ENCODE data around the gene LARP6. TPM values are rescaled to one million over a fixed set of nuclear protein-coding genes. Genes with fewer than 3 reads are reported as not detected.

The LARP6 gene
- total RNA-seq, 2 experiments from 2014 or later: not detected

DNA sequence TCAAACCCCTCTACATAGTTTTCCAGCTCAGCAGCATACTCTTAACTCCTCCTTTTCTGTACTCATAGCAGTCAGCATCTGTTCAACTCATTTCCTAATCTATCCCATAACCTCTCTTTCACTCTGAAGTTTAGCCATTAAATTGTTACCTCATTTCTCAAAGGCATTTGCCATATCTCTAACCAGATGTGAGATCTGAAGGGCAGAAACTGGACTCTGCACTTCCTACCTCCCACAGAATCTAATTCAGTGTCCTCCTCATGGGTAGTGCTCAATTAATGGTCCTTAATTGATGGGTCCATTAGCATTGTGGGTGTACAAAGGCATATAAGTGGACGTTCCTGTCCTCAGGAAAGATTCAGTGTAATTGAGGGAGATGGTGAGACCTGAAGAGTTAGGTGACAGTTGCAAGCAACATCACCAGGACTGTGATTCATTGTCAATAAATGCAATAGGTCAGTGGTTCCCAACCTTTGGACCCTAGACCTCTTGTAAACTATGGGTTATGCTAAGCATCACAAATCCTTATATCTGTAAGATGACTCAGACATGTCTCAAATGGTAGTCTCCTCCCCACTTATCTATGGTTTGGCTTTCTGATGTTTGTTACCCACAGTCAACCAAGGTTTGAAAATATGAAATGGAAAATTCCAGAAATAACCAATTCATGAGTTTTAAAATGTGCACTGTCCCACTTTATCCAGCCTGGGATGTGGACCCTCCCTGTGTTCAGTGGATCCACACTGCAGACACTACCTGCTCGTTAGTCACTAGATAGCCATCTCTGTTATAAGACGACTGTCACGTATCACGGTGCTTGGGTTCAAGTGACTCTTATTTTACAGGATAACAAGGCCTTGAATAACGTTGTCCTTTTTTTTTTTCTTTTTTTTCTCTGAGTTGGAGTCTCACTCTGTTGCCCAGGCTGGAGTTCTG is 65.6 kb downstream of the LARP6 start:
- H3K27ac ChIP-seq (ENCODE audit: low read depth, low read length, poor library complexity, severe bottlenecking): no peak overlapping the region
- no TSS peak for BruUV-seq (replicated peaks)
- no peaks in the 10 kb centered on the region for H3K36me3 ChIP-seq (ENCODE audit: insufficient read depth, low read length)
- no peaks in the 10 kb centered on the region for H3K4me1 ChIP-seq (ENCODE audit: insufficient read depth, low read length, poor library complexity, severe bottlenecking)
- no peaks in the 10 kb centered on the region for H4K20me1 ChIP-seq (ENCODE audit: insufficient read depth, low read length)
- no peaks in the 10 kb centered on the region for H3K79me2 ChIP-seq (ENCODE audit: insufficient read depth, low read depth, low read length)
- ChIA-PET CTCF (ENCODE audit: unreplicated experiment) (no interaction called here), POLR2A (interaction anchor here (0.8 kb wide), 1 partner anchor 792 kb away, joined by 3 read pairs; no protein-coding TSS in a partner anchor)
- H2AFZ ChIP-seq (ENCODE audit: low read length): no peak overlapping the region
- DNase-seq (ENCODE audit: low spot score): no peak
- TF ChIP-seq, protein P1, sequence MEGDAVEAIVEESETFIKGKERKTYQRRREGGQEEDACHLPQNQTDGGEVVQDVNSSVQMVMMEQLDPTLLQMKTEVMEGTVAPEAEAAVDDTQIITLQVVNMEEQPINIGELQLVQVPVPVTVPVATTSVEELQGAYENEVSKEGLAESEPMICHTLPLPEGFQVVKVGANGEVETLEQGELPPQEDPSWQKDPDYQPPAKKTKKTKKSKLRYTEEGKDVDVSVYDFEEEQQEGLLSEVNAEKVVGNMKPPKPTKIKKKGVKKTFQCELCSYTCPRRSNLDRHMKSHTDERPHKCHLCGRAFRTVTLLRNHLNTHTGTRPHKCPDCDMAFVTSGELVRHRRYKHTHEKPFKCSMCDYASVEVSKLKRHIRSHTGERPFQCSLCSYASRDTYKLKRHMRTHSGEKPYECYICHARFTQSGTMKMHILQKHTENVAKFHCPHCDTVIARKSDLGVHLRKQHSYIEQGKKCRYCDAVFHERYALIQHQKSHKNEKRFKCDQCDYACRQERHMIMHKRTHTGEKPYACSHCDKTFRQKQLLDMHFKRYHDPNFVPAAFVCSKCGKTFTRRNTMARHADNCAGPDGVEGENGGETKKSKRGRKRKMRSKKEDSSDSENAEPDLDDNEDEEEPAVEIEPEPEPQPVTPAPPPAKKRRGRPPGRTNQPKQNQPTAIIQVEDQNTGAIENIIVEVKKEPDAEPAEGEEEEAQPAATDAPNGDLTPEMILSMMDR (conservative IDR thresholded peaks at IDR 0.05; ENCODE audit: low read length): no peak
- no peak for TF ChIP-seq EZH2phosphoT487 (IDR thresholded peaks at IDR 0.05; ENCODE audit: borderline replicate concordance, low read depth, low read length)
- no peak overlapping the region for H3K4me2 ChIP-seq (ENCODE audit: low read length)
- H3K4me3 ChIP-seq (ENCODE audit: low read depth, low read length, poor library complexity, severe bottlenecking): no peak overlapping the region
- intact Hi-C loops (cut with micrococcal nuclease; ENCODE audit: unreplicated experiment): no loop called here
- no peaks in the 10 kb centered on the region for H3K9me3 ChIP-seq (ENCODE audit: low read length)
- H3K9me2 ChIP-seq (ENCODE audit: insufficient read depth, low read length): no peaks in the 10 kb centered on the region

DNA sequence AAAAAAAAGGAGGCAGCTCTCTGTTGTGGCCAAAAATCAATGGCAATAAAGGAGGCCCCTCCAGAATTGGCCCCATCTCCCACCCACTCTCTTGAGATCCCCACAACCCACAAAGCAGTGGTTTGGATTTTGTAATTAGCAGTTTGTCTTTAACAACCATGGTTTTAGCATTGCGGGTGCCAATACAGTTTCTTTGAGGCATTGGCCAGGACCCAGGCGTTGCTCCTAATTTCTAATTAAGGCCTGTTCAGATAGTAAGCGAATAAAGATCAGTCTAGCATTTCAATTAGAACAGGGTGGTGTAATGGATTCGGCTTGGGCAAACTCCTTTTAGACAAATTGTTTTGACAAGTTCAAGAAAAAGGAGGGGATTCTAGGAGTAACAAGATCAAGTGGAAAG is 67.0 kb downstream of the LARP6 start:
- no TSS peak for BruUV-seq (replicated peaks)
- ChIA-PET POLR2A (interaction anchor here (0.8 kb wide), 1 partner anchor 794 kb away, joined by 3 read pairs; no protein-coding TSS in a partner anchor), CTCF (ENCODE audit: unreplicated experiment) (no interaction called here)
- Histone ChIP-seq H3K9me3 (ENCODE audit: low read length) (no peaks in the 10 kb centered on the region), H3K36me3 (ENCODE audit: insufficient read depth, low read length) (no peaks in the 10 kb centered on the region), H4K20me1 (ENCODE audit: insufficient read depth, low read length) (no peaks in the 10 kb centered on the region), H3K4me3 (ENCODE audit: low read depth, low read length, poor library complexity, severe bottlenecking) (no peak overlapping the region), H3K4me2 (ENCODE audit: low read length) (no peak overlapping the region), H2AFZ (ENCODE audit: low read length) (no peak overlapping the region), H3K27ac (ENCODE audit: low read depth, low read length, poor library complexity, severe bottlenecking) (no peak overlapping the region), H3K4me1 (ENCODE audit: insufficient read depth, low read length, poor library complexity, severe bottlenecking) (no peaks in the 10 kb centered on the region), H3K9me2 (ENCODE audit: insufficient read depth, low read length) (no peaks in the 10 kb centered on the region), H3K79me2 (ENCODE audit: insufficient read depth, low read depth, low read length) (no peaks in the 10 kb centered on the region)
- intact Hi-C loops (cut with micrococcal nuclease; ENCODE audit: unreplicated experiment): no loop called here
- no peak for TF ChIP-seq EZH2phosphoT487 (IDR thresholded peaks at IDR 0.05; ENCODE audit: borderline replicate concordance, low read depth, low read length)
- TF ChIP-seq, protein P1 (conservative IDR thresholded peaks at IDR 0.05; ENCODE audit: low read length): no peak
- DNase-seq (ENCODE audit: low spot score): no peak

DNA sequence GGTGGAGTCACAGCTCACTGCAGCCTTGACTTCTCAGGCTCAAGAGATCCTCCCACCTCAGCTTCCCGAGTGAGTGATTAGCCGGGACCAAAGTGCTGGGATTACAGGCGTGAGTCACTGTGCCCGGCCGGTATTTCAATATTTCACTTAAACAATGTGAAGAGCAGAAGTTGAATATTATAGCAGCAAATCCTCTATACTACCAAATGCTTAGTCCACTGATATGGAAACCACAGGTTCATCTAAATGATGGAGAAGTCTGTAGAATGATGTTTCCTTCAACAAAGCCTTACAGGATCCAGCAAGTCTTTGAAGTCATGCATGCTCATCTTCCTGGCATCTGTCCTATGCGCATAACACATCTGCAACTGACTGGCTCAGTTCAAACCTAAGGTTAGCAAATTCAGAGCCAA is 70.3 kb downstream of the LARP6 start:
- POLR2A ChIA-PET: no interaction called here
- no peak overlapping the region for H3K4me3 ChIP-seq (ENCODE audit: low read depth, low read length, poor library complexity, severe bottlenecking)
- H3K27ac ChIP-seq (ENCODE audit: low read depth, low read length, poor library complexity, severe bottlenecking): no peak overlapping the region
- no peaks in the 10 kb centered on the region for H3K9me3 ChIP-seq (ENCODE audit: low read length)
- CTCF ChIA-PET (ENCODE audit: unreplicated experiment): no interaction called here
- no peaks in the 10 kb centered on the region for H3K36me3 ChIP-seq (ENCODE audit: insufficient read depth, low read length)
- no peak overlapping the region for H3K4me2 ChIP-seq (ENCODE audit: low read length)
- DNase-seq (ENCODE audit: low spot score): no peak
- no peak overlapping the region for H2AFZ ChIP-seq (ENCODE audit: low read length)
- H3K4me1 ChIP-seq (ENCODE audit: insufficient read depth, low read length, poor library complexity, severe bottlenecking): no peaks in the 10 kb centered on the region
- BruUV-seq (replicated peaks): no TSS peak
- no peaks in the 10 kb centered on the region for H4K20me1 ChIP-seq (ENCODE audit: insufficient read depth, low read length)
- TF ChIP-seq, protein P1 (conservative IDR thresholded peaks at IDR 0.05; ENCODE audit: low read length): no peak
- no peak for TF ChIP-seq EZH2phosphoT487 (IDR thresholded peaks at IDR 0.05; ENCODE audit: borderline replicate concordance, low read depth, low read length)
- no peaks in the 10 kb centered on the region for H3K9me2 ChIP-seq (ENCODE audit: insufficient read depth, low read length)
- intact Hi-C loops (cut with micrococcal nuclease; ENCODE audit: unreplicated experiment): no loop called here
- H3K79me2 ChIP-seq (ENCODE audit: insufficient read depth, low read depth, low read length): no peaks in the 10 kb centered on the region
